ENCODE data around the gene NAGPA. TPM values are rescaled to one million over a fixed set of nuclear protein-coding genes. Genes with fewer than 3 reads are reported as not detected.

The NAGPA gene
- total RNA-seq, 1 experiment from 2014 or later: 11.7 TPM

GRCh38 chr16:4979736-4980660 lies 53.7 kb downstream of the NAGPA start:
- CTCF ChIA-PET: no interaction called here
- intact Hi-C loops (cut with micrococcal nuclease; ENCODE audit: unreplicated experiment): no loop called here
- TF ChIP-seq, protein P1, sequence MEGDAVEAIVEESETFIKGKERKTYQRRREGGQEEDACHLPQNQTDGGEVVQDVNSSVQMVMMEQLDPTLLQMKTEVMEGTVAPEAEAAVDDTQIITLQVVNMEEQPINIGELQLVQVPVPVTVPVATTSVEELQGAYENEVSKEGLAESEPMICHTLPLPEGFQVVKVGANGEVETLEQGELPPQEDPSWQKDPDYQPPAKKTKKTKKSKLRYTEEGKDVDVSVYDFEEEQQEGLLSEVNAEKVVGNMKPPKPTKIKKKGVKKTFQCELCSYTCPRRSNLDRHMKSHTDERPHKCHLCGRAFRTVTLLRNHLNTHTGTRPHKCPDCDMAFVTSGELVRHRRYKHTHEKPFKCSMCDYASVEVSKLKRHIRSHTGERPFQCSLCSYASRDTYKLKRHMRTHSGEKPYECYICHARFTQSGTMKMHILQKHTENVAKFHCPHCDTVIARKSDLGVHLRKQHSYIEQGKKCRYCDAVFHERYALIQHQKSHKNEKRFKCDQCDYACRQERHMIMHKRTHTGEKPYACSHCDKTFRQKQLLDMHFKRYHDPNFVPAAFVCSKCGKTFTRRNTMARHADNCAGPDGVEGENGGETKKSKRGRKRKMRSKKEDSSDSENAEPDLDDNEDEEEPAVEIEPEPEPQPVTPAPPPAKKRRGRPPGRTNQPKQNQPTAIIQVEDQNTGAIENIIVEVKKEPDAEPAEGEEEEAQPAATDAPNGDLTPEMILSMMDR (conservative IDR thresholded peaks at IDR 0.05; ENCODE audit: low read depth, low read length): no peak
- TF ChIP-seq EZH2 (IDR thresholded peaks at IDR 0.05; ENCODE audit: borderline replicate concordance, low read depth, low read length, poor library complexity, severe bottlenecking): no peak

DNA sequence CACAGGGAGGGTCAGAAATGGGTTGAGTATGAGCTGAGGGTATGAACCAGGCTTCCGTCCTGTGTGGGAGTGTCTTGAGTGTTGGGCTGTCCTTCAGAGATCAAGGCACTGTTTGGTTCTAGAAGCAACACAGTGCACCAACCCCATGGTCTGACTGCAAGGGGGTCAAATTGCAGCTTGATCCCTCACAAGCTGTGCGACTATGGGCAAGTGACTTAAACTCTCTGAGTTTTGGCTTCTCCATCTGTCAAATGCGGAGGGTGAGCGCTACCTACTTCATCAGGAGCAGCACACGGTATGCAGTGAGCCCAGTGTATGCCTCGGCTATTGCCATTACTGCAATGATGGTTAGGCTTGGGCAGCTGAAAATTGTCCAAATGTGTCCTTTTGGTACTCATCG lies 54.6 kb downstream of the NAGPA start:
- no peak for TF ChIP-seq EZH2 (IDR thresholded peaks at IDR 0.05; ENCODE audit: borderline replicate concordance, low read depth, low read length, poor library complexity, severe bottlenecking)
- TF ChIP-seq, protein P1 (conservative IDR thresholded peaks at IDR 0.05; ENCODE audit: low read depth, low read length): no peak
- DNase-seq (ENCODE audit: low spot score): no peak

More at GRCh38 chr16:4979736-4980660, 53.7 kb downstream of the NAGPA start:
- Histone ChIP-seq H3K27ac (ENCODE audit: low read depth, low read length, poor library complexity, severe bottlenecking) (no peak overlapping the region), H3K4me3 (ENCODE audit: low read depth, low read length, poor library complexity, severe bottlenecking) (no peak overlapping the region), H3K27me3 (replicated peaks; ENCODE audit: insufficient read depth, low read depth, low read length, poor library complexity) (no peaks in the 10 kb centered on the region), H3K4me1 (ENCODE audit: insufficient read depth, low read length, poor library complexity, severe bottlenecking) (no peaks in the 10 kb centered on the region), H3K9me3 (ENCODE audit: low read depth, low read length, poor library complexity, severe bottlenecking) (no peaks in the 10 kb centered on the region), H3K36me3 (ENCODE audit: insufficient read depth, low read length, poor library complexity, severe bottlenecking) (no peaks in the 10 kb centered on the region)
- POLR2A ChIA-PET (ENCODE audit: low non-redundant PET): no interaction called here
- DNase-seq (ENCODE audit: low spot score): no peak
- BruUV-seq (replicated peaks): no TSS peak

GRCh38 chr16:4976611-4977145 lies 57.1 kb downstream of the NAGPA start:
- Histone ChIP-seq H3K4me3 (ENCODE audit: low read depth, low read length, poor library complexity, severe bottlenecking) (no peak overlapping the region), H3K9me3 (ENCODE audit: low read depth, low read length, poor library complexity, severe bottlenecking) (no peaks in the 10 kb centered on the region), H3K36me3 (ENCODE audit: insufficient read depth, low read length, poor library complexity, severe bottlenecking) (no peaks in the 10 kb centered on the region), H3K27me3 (replicated peaks; ENCODE audit: insufficient read depth, low read depth, low read length, poor library complexity) (peaks cover 5% of the 10 kb centered on the region), H3K27ac (ENCODE audit: low read depth, low read length, poor library complexity, severe bottlenecking) (no peak overlapping the region), H3K4me1 (ENCODE audit: insufficient read depth, low read length, poor library complexity, severe bottlenecking) (no peaks in the 10 kb centered on the region)
- ChIA-PET POLR2A (ENCODE audit: low non-redundant PET) (no interaction called here), CTCF (interaction anchor here (0.6 kb wide), 1 partner anchor 150 kb away, joined by 3 read pairs; no protein-coding TSS in a partner anchor)
- intact Hi-C loops (cut with micrococcal nuclease; ENCODE audit: unreplicated experiment): no loop called here
- no TSS peak for BruUV-seq (replicated peaks)
- DNase-seq (ENCODE audit: low spot score): no peak
- TF ChIP-seq, protein P1 (conservative IDR thresholded peaks at IDR 0.05; ENCODE audit: low read depth, low read length): no peak
- TF ChIP-seq EZH2 (IDR thresholded peaks at IDR 0.05; ENCODE audit: borderline replicate concordance, low read depth, low read length, poor library complexity, severe bottlenecking): no peak

More for the DNA sequence above, 54.6 kb downstream of the NAGPA start:
- intact Hi-C loops (cut with micrococcal nuclease; ENCODE audit: unreplicated experiment): no loop called here
- ChIA-PET POLR2A (ENCODE audit: low non-redundant PET) (no interaction called here), CTCF (no interaction called here)
- H3K9me3 ChIP-seq (ENCODE audit: low read depth, low read length, poor library complexity, severe bottlenecking): no peaks in the 10 kb centered on the region
- H3K27me3 ChIP-seq (replicated peaks; ENCODE audit: insufficient read depth, low read depth, low read length, poor library complexity): no peaks in the 10 kb centered on the region
- H3K27ac ChIP-seq (ENCODE audit: low read depth, low read length, poor library complexity, severe bottlenecking): no peak overlapping the region
- H3K4me1 ChIP-seq (ENCODE audit: insufficient read depth, low read length, poor library complexity, severe bottlenecking): no peaks in the 10 kb centered on the region
- H3K4me3 ChIP-seq (ENCODE audit: low read depth, low read length, poor library complexity, severe bottlenecking): no peak overlapping the region
- no peaks in the 10 kb centered on the region for H3K36me3 ChIP-seq (ENCODE audit: insufficient read depth, low read length, poor library complexity, severe bottlenecking)
- BruUV-seq (replicated peaks): no TSS peak
